Astrocyte of the spinal cord (primary cell): Measurements from ENCODE around the gene INO80.
"Not testable (repeated sequence)": the region's sequence is repeated elsewhere in the genome, so short reads cannot be mapped to it uniquely, and the experiment has no call there.

Experiments used
- DNase-seq: peaks from one replicate; pipeline ENCODE4 v3.0.0; 2011; ENCODE audit warnings: low read depth, low spot score
- H3K4me3 ChIP-seq: 2 replicates; pipeline ENCODE4 v1.5.1; 2011; ENCODE audit warnings: low read depth, mild to moderate bottlenecking, low read length, moderate library complexity
- CTCF ChIP-seq: IDR thresholded peaks from 2 replicates; pipeline ENCODE4 v1.5.1; 2012; ENCODE audit warnings: low read depth, mild to moderate bottlenecking, low read length, inconsistent platforms
- in situ Hi-C: cut with HindIII; loops from 2 replicates; pipeline ENCODE4 v1.10.0; 2017; ENCODE audit warnings: low sequenced_read_pairs

Gene INO80

GRCh38 chr15:40956541-40956982, 159.5 kb downstream of the INO80 start:
- TF ChIP-seq CTCF: no peak
- no peak for DNase-seq
- H3K4me3 ChIP-seq: no peak overlapping the region
- in situ Hi-C loops: no loop called here

- no peak overlapping the region for H3K4me3 ChIP-seq
- DNase-seq: no peak
- in situ Hi-C loops: no loop called here
- no peak for TF ChIP-seq CTCF
These were observed 160.0 kb downstream of the INO80 start for GRCh38 chr15:40955930-40956540.

GRCh38 chr15:40955141-40955903, 160.8 kb downstream of the INO80 start:
- no peak for TF ChIP-seq CTCF
- in situ Hi-C loops: no loop called here
- DNase-seq: no peak
- H3K4me3 ChIP-seq: no peak overlapping the region

- DNase-seq, in situ Hi-C loops: not testable (repeated sequence)
- H3K4me3 ChIP-seq: peak overlapping the region; percentile 79
These were observed 161.8 kb downstream of the INO80 start for GRCh38 chr15:40954158-40954848.

GRCh38 chr15:40953713-40954074, 162.4 kb downstream of the INO80 start:
- in situ Hi-C loops: no loop called here
- DNase-seq: no peak
- H3K4me3 ChIP-seq: peak overlapping the region; percentile 79
- no peak for TF ChIP-seq CTCF

GRCh38 chr15:40952901-40953712, 163.0 kb downstream of the INO80 start, which contains the start of gene CHAC1:
TSS of gene CHAC1 (plus strand) at chr15:40953471. CDS start at chr15:40953584, 113 bp downstream.
- peak; percentile 98 for DNase-seq
- no peak for TF ChIP-seq CTCF
- in situ Hi-C loops: no loop called here

More at GRCh38 chr15:40952901-40953712, 163.0 kb downstream of the INO80 start, which contains the start of gene CHAC1:
- peak within 1 kb of the TSS; percentile 79 for H3K4me3 ChIP-seq
